ENCODE data around the gene ACOT11.

The ACOT11 gene

DNA sequence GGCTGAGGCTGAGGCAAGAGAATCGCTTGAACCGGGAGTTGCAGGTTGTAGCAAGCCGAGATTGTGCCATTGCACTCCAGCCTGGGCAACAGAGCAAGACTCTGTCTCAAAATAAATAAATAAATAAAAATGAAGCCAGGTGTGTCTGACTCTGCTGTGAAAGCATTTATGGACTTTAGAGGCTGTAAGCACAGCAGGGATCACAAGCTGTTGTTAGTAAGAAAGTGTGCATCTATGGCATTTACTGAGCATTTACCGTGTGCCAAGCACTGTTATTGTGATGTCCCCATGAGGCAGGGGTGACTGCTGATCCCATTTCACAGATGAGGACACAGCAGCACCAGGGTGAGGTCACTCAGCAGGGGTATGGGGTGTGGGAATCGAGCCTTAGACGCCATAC is 55.2 kb downstream of the ACOT11 start:
- TF ChIP-seq FOXK2 (IDR thresholded peaks at IDR 0.05) = no peak
- TF ChIP-seq BHLHE40 (IDR thresholded peaks at IDR 0.05; ENCODE audit: borderline replicate concordance) = no peak
- TF ChIP-seq HDGF (IDR thresholded peaks at IDR 0.05; ENCODE audit: borderline replicate concordance) = no peak
- no peak for TF ChIP-seq FOXA1 (IDR thresholded peaks at IDR 0.05)
- TF ChIP-seq ZNF384 (IDR thresholded peaks at IDR 0.05) = no peak
- TF ChIP-seq SP1 (IDR thresholded peaks at IDR 0.05) = no peak
- TF ChIP-seq, protein P1, sequence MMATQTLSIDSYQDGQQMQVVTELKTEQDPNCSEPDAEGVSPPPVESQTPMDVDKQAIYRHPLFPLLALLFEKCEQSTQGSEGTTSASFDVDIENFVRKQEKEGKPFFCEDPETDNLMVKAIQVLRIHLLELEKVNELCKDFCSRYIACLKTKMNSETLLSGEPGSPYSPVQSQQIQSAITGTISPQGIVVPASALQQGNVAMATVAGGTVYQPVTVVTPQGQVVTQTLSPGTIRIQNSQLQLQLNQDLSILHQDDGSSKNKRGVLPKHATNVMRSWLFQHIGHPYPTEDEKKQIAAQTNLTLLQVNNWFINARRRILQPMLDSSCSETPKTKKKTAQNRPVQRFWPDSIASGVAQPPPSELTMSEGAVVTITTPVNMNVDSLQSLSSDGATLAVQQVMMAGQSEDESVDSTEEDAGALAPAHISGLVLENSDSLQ (IDR thresholded peaks at IDR 0.05) = no peak
- TF ChIP-seq TARDBP (IDR thresholded peaks at IDR 0.05) = no peak
- no peak for TF ChIP-seq NFRKB (IDR thresholded peaks at IDR 0.05)
- no peak for TF ChIP-seq LEF1 (IDR thresholded peaks at IDR 0.05; ENCODE audit: borderline replicate concordance)
- no peak for TF ChIP-seq SUZ12 (IDR thresholded peaks at IDR 0.05)
- no peak for TF ChIP-seq L3MBTL2 (conservative IDR thresholded peaks at IDR 0.05)
- TF ChIP-seq FOXM1 (IDR thresholded peaks at IDR 0.05; ENCODE audit: borderline replicate concordance) = no peak
- no peak for TF ChIP-seq ELF4 (IDR thresholded peaks at IDR 0.05)
- TF ChIP-seq CTBP1 (IDR thresholded peaks at IDR 0.05; ENCODE audit: borderline replicate concordance) = no peak
- no peak for TF ChIP-seq ARNT (IDR thresholded peaks at IDR 0.05)
- CTCF ChIA-PET = no interaction called here
- no peak for DNase-seq (ENCODE audit: extremely low spot score)
- POLR2A ChIA-PET = no interaction called here

DNA sequence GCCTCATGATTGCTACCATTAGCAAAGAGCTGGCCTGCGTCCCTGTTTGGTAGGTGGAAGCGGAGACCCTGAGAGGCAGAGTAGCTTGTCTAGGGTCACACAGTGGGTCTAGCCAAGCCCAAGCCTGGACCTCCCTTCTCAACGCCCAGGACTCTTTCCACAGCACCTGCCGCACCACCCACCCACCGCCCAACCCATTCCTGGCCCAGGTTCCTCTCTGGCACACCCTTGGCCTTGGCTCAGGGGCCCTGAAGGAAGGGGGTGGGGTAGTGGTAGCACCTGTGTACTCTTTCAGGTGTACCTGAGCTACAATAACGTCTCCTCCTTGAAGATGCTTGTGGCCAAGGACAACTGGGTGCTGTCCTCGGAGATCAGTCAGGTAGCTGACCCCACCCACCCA is 56.0 kb downstream of the ACOT11 start:
- no peak for DNase-seq (ENCODE audit: extremely low spot score)
- no peak for TF ChIP-seq SUZ12 (IDR thresholded peaks at IDR 0.05)
- no peak for TF ChIP-seq TARDBP (IDR thresholded peaks at IDR 0.05)
- TF ChIP-seq LEF1 (IDR thresholded peaks at IDR 0.05; ENCODE audit: borderline replicate concordance) = no peak
- TF ChIP-seq FOXM1 (IDR thresholded peaks at IDR 0.05; ENCODE audit: borderline replicate concordance) = no peak
- POLR2A ChIA-PET = no interaction called here
- CTCF ChIA-PET = interaction anchor here (0.7 kb wide), 1 partner anchor 551 kb away, joined by 3 read pairs; the partner anchor contains the start of gene TMEM59

DNA sequence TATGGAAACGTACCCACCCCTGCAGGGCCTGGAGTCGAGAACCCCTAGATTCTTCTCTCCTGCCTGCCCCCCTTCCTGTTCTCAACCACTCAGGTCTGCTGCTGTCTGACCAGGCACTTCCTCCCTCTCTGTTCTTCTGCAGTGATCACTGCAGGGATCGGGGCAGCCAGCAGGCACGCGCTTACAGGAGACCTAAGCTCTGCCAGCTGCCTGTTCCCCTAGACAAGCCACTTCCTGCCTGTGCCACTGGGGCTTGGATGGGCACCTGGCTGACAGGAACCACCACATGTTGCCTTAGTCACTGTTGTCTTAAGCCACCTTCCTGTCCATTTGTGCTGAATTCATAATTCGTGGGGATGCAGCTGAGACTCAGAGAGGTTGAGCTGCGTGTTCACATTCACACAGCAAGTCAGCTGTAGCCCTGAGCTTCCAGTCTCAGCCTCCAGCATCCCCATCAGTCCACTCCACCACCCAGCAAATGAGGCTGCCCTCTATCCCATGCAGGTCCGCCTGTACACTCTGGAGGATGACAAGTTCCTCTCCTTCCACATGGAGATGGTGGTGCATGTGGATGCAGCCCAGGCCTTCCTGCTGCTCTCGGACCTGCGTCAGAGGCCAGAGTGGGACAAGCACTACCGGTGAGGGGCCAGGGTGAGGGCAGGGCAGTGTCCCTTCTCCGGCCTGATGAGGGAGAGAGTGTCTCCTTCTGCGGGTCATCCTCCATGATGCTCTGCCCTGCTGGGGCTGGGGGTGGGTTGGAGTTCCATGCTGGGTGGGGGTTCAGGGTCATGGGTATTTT is 56.7 kb downstream of the ACOT11 start:
- POLR2A ChIA-PET = no interaction called here
- TF ChIP-seq CTBP1 (IDR thresholded peaks at IDR 0.05; ENCODE audit: borderline replicate concordance) = no peak
- TF ChIP-seq L3MBTL2 (conservative IDR thresholded peaks at IDR 0.05) = no peak
- TF ChIP-seq, protein P1 (IDR thresholded peaks at IDR 0.05) = no peak
- TF ChIP-seq SUZ12 (IDR thresholded peaks at IDR 0.05) = no peak
- TF ChIP-seq NFRKB (IDR thresholded peaks at IDR 0.05) = no peak
- no peak for TF ChIP-seq SP1 (IDR thresholded peaks at IDR 0.05)
- no peak for TF ChIP-seq ELF4 (IDR thresholded peaks at IDR 0.05)
- TF ChIP-seq LEF1 (IDR thresholded peaks at IDR 0.05; ENCODE audit: borderline replicate concordance) = no peak
- no peak for TF ChIP-seq ARNT (IDR thresholded peaks at IDR 0.05)
- TF ChIP-seq BHLHE40 (IDR thresholded peaks at IDR 0.05; ENCODE audit: borderline replicate concordance) = no peak
- no peak for TF ChIP-seq FOXM1 (IDR thresholded peaks at IDR 0.05; ENCODE audit: borderline replicate concordance)
- no peak for TF ChIP-seq FOXK2 (IDR thresholded peaks at IDR 0.05)
- CTCF ChIA-PET = interaction anchor here (0.7 kb wide), 1 partner anchor 552 kb away, joined by 3 read pairs; the partner anchor contains the start of gene TMEM59
- DNase-seq (ENCODE audit: extremely low spot score) = no peak

DNA sequence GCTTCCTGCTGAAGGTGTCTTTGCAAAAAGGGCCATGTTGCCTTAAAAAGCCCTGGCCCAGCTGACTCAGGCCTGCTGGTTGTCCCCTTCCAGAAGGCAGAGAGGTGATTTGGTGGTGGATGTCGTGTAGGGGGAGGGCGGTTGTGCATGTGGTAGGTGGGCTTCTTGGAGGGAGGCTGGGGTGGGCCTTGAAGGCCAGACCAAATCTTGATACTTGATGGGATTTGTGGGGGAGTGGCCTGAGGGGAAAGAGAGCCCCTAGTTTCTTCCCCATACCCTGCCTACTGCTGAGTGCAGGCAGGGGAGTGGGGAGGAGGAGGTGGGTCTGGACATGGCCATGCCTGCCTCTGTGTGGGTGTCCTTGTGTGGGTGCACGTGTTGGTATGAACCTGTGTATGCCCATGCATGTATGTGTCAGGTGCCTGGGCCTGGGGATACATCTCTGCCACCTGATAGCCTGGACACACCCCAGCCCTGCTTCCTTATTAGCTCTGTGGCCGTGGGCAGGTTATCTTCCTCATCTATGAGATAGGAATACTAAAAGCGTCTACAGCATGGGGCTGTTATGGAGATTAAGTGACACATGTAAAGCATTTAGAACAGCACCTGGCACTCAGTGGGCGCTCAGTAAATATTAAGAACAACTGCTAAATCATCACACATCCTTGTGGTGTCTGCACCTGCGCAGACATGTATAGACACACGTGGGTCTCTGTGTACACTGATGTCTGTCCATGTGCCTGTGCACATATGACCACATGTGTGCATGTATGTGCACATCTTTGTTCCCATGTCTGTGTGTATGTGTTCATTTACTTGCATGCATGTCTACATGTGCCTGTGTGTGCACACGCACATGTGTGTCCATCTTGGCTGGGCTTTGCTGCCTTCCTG is 58.3 kb downstream of the ACOT11 start:
- POLR2A ChIA-PET = no interaction called here
- CTCF ChIA-PET = no interaction called here
- no peak for DNase-seq (ENCODE audit: extremely low spot score)
- no peak for TF ChIP-seq CTBP1 (IDR thresholded peaks at IDR 0.05; ENCODE audit: borderline replicate concordance)
- TF ChIP-seq FOXA1 (IDR thresholded peaks at IDR 0.05) = no peak
- TF ChIP-seq SUZ12 (IDR thresholded peaks at IDR 0.05) = no peak
- TF ChIP-seq SP1 (IDR thresholded peaks at IDR 0.05) = no peak
- no peak for TF ChIP-seq HDGF (IDR thresholded peaks at IDR 0.05; ENCODE audit: borderline replicate concordance)
- TF ChIP-seq BHLHE40 (IDR thresholded peaks at IDR 0.05; ENCODE audit: borderline replicate concordance) = no peak
- TF ChIP-seq L3MBTL2 (conservative IDR thresholded peaks at IDR 0.05) = no peak
- no peak for TF ChIP-seq NFRKB (IDR thresholded peaks at IDR 0.05)
- no peak for TF ChIP-seq TARDBP (IDR thresholded peaks at IDR 0.05)
- TF ChIP-seq ZNF384 (IDR thresholded peaks at IDR 0.05) = no peak
- TF ChIP-seq FOXM1 (IDR thresholded peaks at IDR 0.05; ENCODE audit: borderline replicate concordance) = no peak
- TF ChIP-seq, protein P1 (IDR thresholded peaks at IDR 0.05) = no peak
- TF ChIP-seq FOXK2 (IDR thresholded peaks at IDR 0.05) = no peak
- TF ChIP-seq ELF4 (IDR thresholded peaks at IDR 0.05) = no peak
- no peak for TF ChIP-seq ARNT (IDR thresholded peaks at IDR 0.05)
- TF ChIP-seq LEF1 (IDR thresholded peaks at IDR 0.05; ENCODE audit: borderline replicate concordance) = no peak

DNA sequence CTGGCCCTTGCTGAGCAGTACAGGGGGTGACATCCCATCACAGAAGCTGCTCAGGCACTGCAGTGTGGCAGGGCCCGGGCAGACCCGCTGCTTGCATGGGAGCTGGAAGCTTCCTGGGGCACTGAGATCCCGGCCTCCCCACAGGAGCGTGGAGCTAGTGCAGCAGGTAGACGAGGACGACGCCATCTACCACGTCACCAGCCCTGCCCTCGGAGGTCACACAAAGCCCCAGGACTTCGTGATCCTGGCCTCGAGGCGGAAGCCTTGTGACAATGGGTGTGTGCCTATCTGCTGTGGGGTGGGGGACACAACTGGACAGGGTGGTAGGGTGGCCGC is 58.9 kb downstream of the ACOT11 start:
- ChIA-PET POLR2A (no interaction called here), CTCF (no interaction called here)
- DNase-seq (ENCODE audit: extremely low spot score) = no peak
- TF ChIP-seq TARDBP (IDR thresholded peaks at IDR 0.05) = no peak
- no peak for TF ChIP-seq FOXK2 (IDR thresholded peaks at IDR 0.05)
- TF ChIP-seq NFRKB (IDR thresholded peaks at IDR 0.05) = no peak
- TF ChIP-seq, protein P1 (IDR thresholded peaks at IDR 0.05) = no peak
- no peak for TF ChIP-seq L3MBTL2 (conservative IDR thresholded peaks at IDR 0.05)
- TF ChIP-seq FOXA1 (IDR thresholded peaks at IDR 0.05) = no peak

All from HEK293T (cell line).